ENCODE measurements around the gene SMCO4.

GRCh38 chr11:93574638-93575220 lies 31.5 kb upstream of the SMCO4 start:
- TF ChIP-seq POLR2AphosphoS5 (IDR thresholded peaks at IDR 0.05; ENCODE audit: low read depth) (no peak), CTCF (conservative IDR thresholded peaks at IDR 0.05; ENCODE audit: low read depth in 2 of 2) (no peak), ETS1 (IDR thresholded peaks at IDR 0.05) (no peak), JUNB (IDR thresholded peaks at IDR 0.05; ENCODE audit: unreplicated experiment) (no peak), REST (IDR thresholded peaks at IDR 0.05; ENCODE audit: unreplicated experiment) (no peak), ZNF114 (CRISPR knock-in tag; IDR thresholded peaks at IDR 0.05) (no peak)

All from GM23338 (cell line).